Neural cell (in vitro differentiated cells): Measurements from ENCODE around the gene DOHH.

ENCODE experiments used
- CTCF ChIP-seq: fragments of 450-650 bp; IDR thresholded peaks from 2 replicates; pipeline ENCODE4 v1.5.1; 2014; ENCODE audit warnings: antibody characterized with exemption, mild to moderate bottlenecking, moderate library complexity; ENCODE audit not compliant: poor library complexity, severe bottlenecking
- REST ChIP-seq: IDR thresholded peaks from 2 replicates; pipeline ENCODE4 v1.6.1; 2012; ENCODE audit warnings: borderline replicate concordance

DNA sequence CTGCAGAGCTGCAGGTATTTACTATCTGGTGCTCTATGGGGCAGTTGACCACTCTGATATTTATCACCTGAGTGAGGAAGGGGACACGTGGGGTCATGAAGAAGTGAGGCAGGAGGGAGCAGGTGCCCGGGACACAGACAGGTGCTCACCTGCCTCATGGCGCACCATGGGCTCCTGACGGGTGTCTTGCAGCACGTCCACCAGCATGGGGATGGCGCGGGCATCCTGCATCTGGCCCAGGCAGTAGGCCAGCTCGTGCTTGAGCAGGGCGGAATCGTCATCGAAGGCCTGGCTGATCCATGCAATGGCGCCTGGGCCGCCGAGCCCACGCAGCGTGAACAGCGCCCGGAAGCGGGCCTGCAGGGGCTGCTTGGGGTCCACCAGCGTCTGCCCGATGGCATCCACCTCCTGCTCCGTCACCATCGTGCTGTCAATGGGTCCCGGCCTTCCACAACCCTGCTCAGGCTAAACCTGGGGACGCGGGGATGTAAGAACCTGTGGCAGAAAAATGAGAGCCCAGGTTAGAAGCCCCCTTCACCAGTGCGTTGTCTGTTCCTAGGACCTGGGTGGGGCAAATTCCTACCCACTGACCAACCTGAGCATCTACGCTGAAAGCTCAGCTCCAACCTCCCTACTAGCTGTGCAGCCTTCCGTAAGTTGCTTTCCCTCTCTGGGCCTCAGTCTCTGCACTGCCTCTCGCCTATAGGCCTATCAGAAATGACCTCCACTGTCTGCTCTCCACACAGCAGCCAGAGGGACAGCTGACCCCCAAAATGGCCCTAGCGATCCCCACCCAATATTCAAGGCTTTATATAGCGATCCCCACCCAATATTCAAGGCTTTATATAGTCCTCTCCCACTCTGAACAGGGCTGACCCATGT is 3.8 kb downstream of the DOHH start:
- no peak for TF ChIP-seq CTCF
- TF ChIP-seq REST, result no peak
